Stomach (tissue), 9 donors: ENCODE results near the gene GLT6D1. TPM values are rescaled to one million over a fixed set of nuclear protein-coding genes. Genes with fewer than 3 reads are reported as not detected.
A peak's percentile ranks its signal among the peaks of the same experiment; 100 is the strongest.

ENCODE experiments used
- DNase-seq, 2 donors: peaks; one replicate each; pipeline versions ENCODE4 v3.0.0 to v3.0.0-alpha.2; 2013 to 2019
- H3K27ac ChIP-seq, 5 donors: fragments of 200-600 bp in 4 of 5; sonication (generic) in 4 of 5; one replicate each; pipeline ENCODE4 v1.5.1; 2013 to 2019; ENCODE audit warnings: mild to moderate bottlenecking in 1 of 5, moderate library complexity in 1 of 5
- H3K27me3 ChIP-seq, 3 donors: fragments of 200-600 bp; sonication (generic); one replicate each; pipeline ENCODE4 v1.5.1; 2017 to 2019; ENCODE audit warnings: mixed run types in 1 of 3
- H3K36me3 ChIP-seq, 4 donors: fragments of 200-600 bp; sonication (generic); 1 replicate in 3 of 4; 2 replicates in 1 of 4; pipeline ENCODE4 v1.5.1; 2016 to 2019
- H3K4me1 ChIP-seq, 4 donors: fragments of 200-600 bp; sonication (generic); one replicate each; pipeline ENCODE4 v1.5.1; 2016 to 2019
- H3K4me3 ChIP-seq, 4 donors: fragments of 200-600 bp; sonication (generic) in 3 of 4; one replicate each; pipeline ENCODE4 v1.5.1; 2016 to 2019; ENCODE audit warnings: mild to moderate bottlenecking in 1 of 4
- H3K9me3 ChIP-seq, 4 donors: fragments of 200-600 bp; sonication (generic); one replicate each; pipeline ENCODE4 v1.5.1; 2016 to 2019
- EP300 ChIP-seq: sonication (generic); formaldehyde crosslinking; IDR thresholded peaks from one replicate; pipeline ENCODE4 v1.6.1; 2017; ENCODE audit warnings: antibody characterized with exemption
- POLR2A ChIP-seq, 4 donors: fragments of 450-650 bp; IDR thresholded peaks; one replicate each; pipeline ENCODE4 v1.6.1; 2016; ENCODE audit warnings: antibody characterized with exemption in 4 of 4, control low read depth in 2 of 4, mild to moderate bottlenecking in 1 of 4, moderate library complexity in 1 of 4
- POLR2AphosphoS5 ChIP-seq, 3 donors: sonication (generic); formaldehyde crosslinking; IDR thresholded peaks; one replicate each; pipeline ENCODE4 v1.6.1; 2016; ENCODE audit warnings: antibody characterized with exemption in 3 of 3
- WGBS, 5 donors: extraction: QIAGEN DNeasy Blood & Tissue Kit in 3 of 5; methylation state at CpG; one replicate each; pipeline versions ENCODE4 v1.1.5 to v1.1.7; 2013 to 2018; 5-methylcytosine and 5-hydroxymethylcytosine counted together
- intact Hi-C: fragments of 100-400 bp; cut with DNase I; formaldehyde crosslinking; loops from one replicate; pipeline ENCODE4 v1.15.1; 2023; ENCODE audit warnings: low total_unique reads
- polyA plus RNA-seq, 3 donors: library from polyadenylated mRNA; stranded (reverse); fragments of 200-250 nt; gene quantifications; one replicate each; pipeline ENCODE4 v1.2.3, GENCODE V29; 2013
- total RNA-seq, 5 donors: library from RNA; depleted of rRNA; stranded (reverse); fragments of >200 nt; gene quantifications; one replicate each; pipeline versions ENCODE4 v1.1.0 to v1.2.3, GENCODE V29; 2014 to 2016
- TF ChIP-seq, protein P1 (sequence below), 7 experiments: fragments of 450-650 bp in 4 of 7; fragments of 200-600 bp in 3 of 7; sonication (generic) in 3 of 7; IDR thresholded peaks; one replicate each; pipeline ENCODE4 v1.5.1; 2016 to 2019; ENCODE audit warnings: antibody characterized with exemption in 7 of 7, control low read depth in 2 of 7, mild to moderate bottlenecking in 1 of 7
- donor health status: healthy with polysubstance abuse.
- donor health status: Bipolar disorder and iron deficiency.
- donor health status: healthy.

Gene GLT6D1
- total and polyA plus RNA-seq, 8 donors: not detected

GRCh38 chr9:135582541-135582940 lies 56.8 kb downstream of the GLT6D1 start:
- Histone ChIP-seq H3K9me3 (no peaks in the 10 kb centered on the region), H3K4me3 (no peak overlapping the region), H3K27ac (no peak overlapping the region), H3K27me3 (peaks cover 0 to 60% (median 0%) of the 10 kb centered on the region in 3 donors), H3K4me1 (no peaks in the 10 kb centered on the region), H3K36me3 (no peaks in the 10 kb centered on the region)
- WGBS, 5 donors: 85 to 91% (median 89%) methylated on average over 10 to 14 of the region's 14 CpGs
- peak in 1 of 2 donors; percentile 20 for DNase-seq
- intact Hi-C loops: no loop called here
- no peak for TF ChIP-seq EP300
- TF ChIP-seq POLR2A (IDR thresholded peaks at IDR 0.05): no peak
- TF ChIP-seq, protein P1, sequence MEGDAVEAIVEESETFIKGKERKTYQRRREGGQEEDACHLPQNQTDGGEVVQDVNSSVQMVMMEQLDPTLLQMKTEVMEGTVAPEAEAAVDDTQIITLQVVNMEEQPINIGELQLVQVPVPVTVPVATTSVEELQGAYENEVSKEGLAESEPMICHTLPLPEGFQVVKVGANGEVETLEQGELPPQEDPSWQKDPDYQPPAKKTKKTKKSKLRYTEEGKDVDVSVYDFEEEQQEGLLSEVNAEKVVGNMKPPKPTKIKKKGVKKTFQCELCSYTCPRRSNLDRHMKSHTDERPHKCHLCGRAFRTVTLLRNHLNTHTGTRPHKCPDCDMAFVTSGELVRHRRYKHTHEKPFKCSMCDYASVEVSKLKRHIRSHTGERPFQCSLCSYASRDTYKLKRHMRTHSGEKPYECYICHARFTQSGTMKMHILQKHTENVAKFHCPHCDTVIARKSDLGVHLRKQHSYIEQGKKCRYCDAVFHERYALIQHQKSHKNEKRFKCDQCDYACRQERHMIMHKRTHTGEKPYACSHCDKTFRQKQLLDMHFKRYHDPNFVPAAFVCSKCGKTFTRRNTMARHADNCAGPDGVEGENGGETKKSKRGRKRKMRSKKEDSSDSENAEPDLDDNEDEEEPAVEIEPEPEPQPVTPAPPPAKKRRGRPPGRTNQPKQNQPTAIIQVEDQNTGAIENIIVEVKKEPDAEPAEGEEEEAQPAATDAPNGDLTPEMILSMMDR (IDR thresholded peaks at IDR 0.05): no peak
- TF ChIP-seq POLR2AphosphoS5 (IDR thresholded peaks at IDR 0.05): no peak

GRCh38 chr9:135581636-135582426 lies 57.5 kb downstream of the GLT6D1 start:
- TF ChIP-seq EP300 (no peak), POLR2AphosphoS5 (IDR thresholded peaks at IDR 0.05) (no peak), POLR2A (IDR thresholded peaks at IDR 0.05) (no peak)
- TF ChIP-seq, protein P1 (IDR thresholded peaks at IDR 0.05): no peak
- Histone ChIP-seq H3K27me3 (peaks cover 0 to 66% (median 0%) of the 10 kb centered on the region in 3 donors), H3K36me3 (no peaks in the 10 kb centered on the region), H3K9me3 (no peaks in the 10 kb centered on the region), H3K27ac (no peak overlapping the region), H3K4me1 (no peaks in the 10 kb centered on the region), H3K4me3 (no peak overlapping the region)
- peak in 1 of 2 donors; percentile 17 for DNase-seq
- intact Hi-C loops: no loop called here
- WGBS, 5 donors: 81 to 88% (median 87%) methylated on average over 15 to 18 of the region's 18 CpGs

DNA sequence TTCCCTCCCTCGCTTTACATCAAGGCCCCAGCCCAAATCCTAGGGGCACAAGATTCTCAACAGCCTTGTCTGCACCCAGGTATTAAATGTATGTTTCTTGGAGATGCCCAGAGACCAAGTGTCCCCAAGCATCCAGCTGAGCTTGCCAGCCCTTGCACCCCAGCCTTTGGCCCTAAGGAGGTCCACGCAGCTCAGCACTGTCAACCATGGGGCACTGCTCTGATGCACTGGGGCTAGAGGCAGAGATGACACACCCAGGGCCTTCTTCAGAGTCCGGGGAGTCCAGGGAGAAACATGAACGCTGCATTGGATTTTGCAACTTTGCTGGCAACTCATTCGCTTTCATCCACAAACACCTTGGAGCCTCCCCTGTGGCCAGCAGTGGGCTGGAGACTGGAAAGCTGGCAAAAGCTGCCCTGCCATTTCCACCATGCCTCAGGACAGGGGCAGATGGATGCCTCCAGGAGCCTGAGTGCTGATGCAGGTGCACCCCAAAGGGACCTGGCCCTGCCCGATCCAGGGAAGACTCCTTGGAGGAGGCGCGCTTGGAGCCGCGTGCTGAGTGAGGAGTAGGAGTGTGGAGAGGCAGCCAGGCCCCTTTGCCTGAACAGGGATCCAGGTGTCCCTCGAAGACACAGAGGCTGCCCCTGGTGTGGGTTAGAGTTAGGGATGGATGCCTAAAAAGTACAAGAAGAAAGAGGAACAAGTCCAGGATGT lies 58.5 kb downstream of the GLT6D1 start:
- peak in 1 of 2 donors; percentile 16 for DNase-seq
- 85 to 88% (median 86%) methylated on average over 11 of the region's 11 CpGs for WGBS, 5 donors
- H3K27ac ChIP-seq: no peak overlapping the region
- H3K9me3 ChIP-seq: no peaks in the 10 kb centered on the region
- H3K4me3 ChIP-seq: no peak overlapping the region
- H3K36me3 ChIP-seq: no peaks in the 10 kb centered on the region
- no peak for TF ChIP-seq EP300
- TF ChIP-seq POLR2AphosphoS5 (IDR thresholded peaks at IDR 0.05): no peak
- TF ChIP-seq, protein P1 (IDR thresholded peaks at IDR 0.05): no peak
- no peak for TF ChIP-seq POLR2A (IDR thresholded peaks at IDR 0.05)
- H3K4me1 ChIP-seq: no peaks in the 10 kb centered on the region
- intact Hi-C loops: no loop called here
- peaks cover 0 to 65% (median 0%) of the 10 kb centered on the region in 3 donors for H3K27me3 ChIP-seq

GRCh38 chr9:135579889-135580660 lies 59.3 kb downstream of the GLT6D1 start:
- no peaks in the 10 kb centered on the region for H3K36me3 ChIP-seq
- H3K4me1 ChIP-seq: no peaks in the 10 kb centered on the region
- no peak overlapping the region for H3K4me3 ChIP-seq
- intact Hi-C loops: no loop called here
- 65 to 74% (median 71%) methylated on average over 10 of the region's 10 CpGs for WGBS, 5 donors
- peaks cover 0 to 65% (median 2%) of the 10 kb centered on the region in 3 donors for H3K27me3 ChIP-seq
- H3K9me3 ChIP-seq: no peaks in the 10 kb centered on the region
- TF ChIP-seq POLR2A (IDR thresholded peaks at IDR 0.05) (no peak), POLR2AphosphoS5 (IDR thresholded peaks at IDR 0.05) (no peak), EP300 (no peak)
- TF ChIP-seq, protein P1 (IDR thresholded peaks at IDR 0.05): no peak
- no peak for DNase-seq
- H3K27ac ChIP-seq: no peak overlapping the region
